Fibroblast of the aortic adventitia (primary cell): ENCODE measurements around the gene FXYD5. TPM values are rescaled to one million over a fixed set of nuclear protein-coding genes. Genes with fewer than 3 reads are reported as not detected.

Source experiments
- DNase-seq: peaks from one replicate; pipeline ENCODE4 v3.0.0-alpha.2; 2010; ENCODE audit warnings: low read depth
- H3K4me3 ChIP-seq: 2 replicates; pipeline ENCODE4 v1.5.1; 2011; ENCODE audit warnings: low read depth, mild to moderate bottlenecking, control low read depth, low read length, moderate library complexity
- CTCF ChIP-seq: IDR thresholded peaks from 2 replicates; pipeline ENCODE4 v1.5.1; 2011; ENCODE audit warnings: mild to moderate bottlenecking, low read length, control low read depth, inconsistent platforms; ENCODE audit not compliant: insufficient read depth
- total RNA-seq: library from RNA; depleted of rRNA; stranded (reverse); fragments of >200 nt; gene quantifications from 2 replicates; pipeline ENCODE4 v1.2.3, GENCODE V29; 2012; ENCODE audit warnings: low replicate concordance

Gene FXYD5
- total RNA-seq, 1 donor: 59.8 TPM

DNA sequence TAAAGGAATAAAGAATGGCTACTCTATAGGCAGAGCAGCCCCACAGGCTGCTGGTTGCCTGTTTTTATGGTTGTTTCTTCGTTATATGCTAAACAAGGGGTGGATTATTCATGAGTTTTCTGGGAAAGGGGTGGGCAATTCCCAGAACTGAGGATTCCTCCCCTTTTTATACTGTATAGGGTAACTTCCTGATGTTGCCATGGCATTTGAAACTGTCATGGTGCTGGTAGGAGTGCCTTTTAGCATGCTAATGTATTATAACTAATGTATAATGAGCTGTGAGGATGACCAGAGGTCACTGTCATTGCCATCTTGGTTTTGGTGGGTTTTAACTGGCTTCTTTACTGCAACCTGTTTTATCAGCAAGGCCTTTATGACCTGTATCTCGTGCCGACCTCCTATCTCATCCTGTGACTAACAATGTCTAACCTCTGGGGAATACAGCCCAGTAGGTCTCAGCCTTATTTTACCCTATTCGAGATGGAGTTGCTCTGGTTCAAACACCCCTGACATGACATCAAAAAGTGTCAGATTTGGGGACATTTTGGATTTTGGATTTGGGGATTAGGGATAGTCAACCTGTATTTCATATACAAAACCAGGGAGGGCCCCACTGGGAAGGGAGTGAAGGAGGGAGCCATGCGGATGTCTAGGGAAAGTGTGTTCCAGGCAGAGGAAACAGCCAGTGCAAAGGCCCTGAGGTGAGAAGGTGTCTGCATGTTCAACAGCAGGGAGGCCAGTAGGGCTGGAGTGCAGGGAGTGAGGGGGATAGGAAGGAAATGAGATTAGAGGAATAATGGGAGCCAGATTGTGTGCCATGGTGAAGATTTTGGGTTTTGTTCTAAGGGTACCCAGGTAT, 10.9 kb downstream of the FXYD5 start:
- no peak for DNase-seq
- TF ChIP-seq CTCF: no peak
- no peak overlapping the region for H3K4me3 ChIP-seq

GRCh38 chr19:35166100-35167063, 11.8 kb downstream of the FXYD5 start:
- no peak overlapping the region for H3K4me3 ChIP-seq
- TF ChIP-seq CTCF: no peak
- no peak for DNase-seq

GRCh38 chr19:35167251-35168119, 12.9 kb downstream of the FXYD5 start:
- no peak overlapping the region for H3K4me3 ChIP-seq
- no peak for TF ChIP-seq CTCF
- DNase-seq: no peak

DNA sequence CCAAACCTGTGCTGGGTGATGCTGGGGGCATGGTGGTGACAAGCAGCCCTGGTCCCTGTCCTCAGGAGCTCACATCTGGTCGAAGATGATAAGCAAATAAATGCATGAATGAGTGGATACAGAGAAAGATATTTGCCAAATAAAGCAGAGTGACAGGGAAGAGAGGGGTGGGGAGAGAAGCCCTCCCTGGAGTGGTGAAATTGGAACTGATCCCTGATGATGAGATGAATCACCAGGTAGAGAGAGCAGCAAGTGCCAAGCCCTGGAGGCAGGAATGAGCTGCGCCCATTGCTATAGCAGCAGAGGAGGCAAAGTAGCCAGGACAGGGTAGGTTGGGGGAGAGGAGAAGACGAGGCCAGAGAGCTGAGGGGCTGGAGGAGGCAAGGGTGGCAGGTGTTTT, 13.7 kb downstream of the FXYD5 start:
- H3K4me3 ChIP-seq: no peak overlapping the region
- no peak for DNase-seq
- no peak for TF ChIP-seq CTCF

DNA sequence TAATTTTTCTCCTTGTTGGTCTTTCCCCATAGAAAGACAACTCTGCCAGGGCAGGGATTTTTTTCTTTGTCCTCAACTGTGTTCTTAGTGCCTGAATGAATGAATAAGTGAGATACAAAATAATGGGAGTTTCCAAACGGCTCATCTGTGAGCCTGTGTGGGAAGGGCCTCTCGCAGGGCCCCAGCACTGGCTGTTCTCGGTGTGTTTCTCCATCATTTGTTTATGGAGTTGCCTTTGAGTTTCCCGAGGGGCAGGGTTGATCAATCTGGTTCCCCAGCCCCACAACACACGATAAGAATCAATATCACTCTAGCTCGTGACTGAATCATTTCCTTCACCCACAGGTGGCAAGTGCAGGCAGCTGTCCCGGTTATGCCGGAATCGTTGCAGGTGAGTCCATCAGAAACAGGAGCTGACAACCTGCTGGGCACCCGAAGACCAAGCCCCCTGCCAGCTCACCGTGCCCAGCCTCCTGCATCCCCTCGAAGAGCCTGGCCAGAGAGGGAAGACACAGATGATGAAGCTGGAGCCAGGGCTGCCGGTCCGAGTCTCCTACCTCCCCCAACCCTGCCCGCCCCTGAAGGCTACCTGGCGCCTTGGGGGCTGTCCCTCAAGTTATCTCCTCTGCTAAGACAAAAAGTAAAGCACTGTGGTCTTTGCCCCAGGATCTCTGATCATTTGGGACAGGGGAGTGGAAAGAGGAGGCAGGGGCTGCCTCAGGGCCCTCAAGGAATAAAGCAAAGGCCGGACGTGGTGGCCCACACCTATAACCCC, 14.9 kb downstream of the FXYD5 start:
- DNase-seq: no peak
- no peak for TF ChIP-seq CTCF
- H3K4me3 ChIP-seq: no peak overlapping the region
